Activated CD4-positive, alpha-beta T cell treated with anti-CD3 and anti-CD28 coated beads for 1 hour (primary cell): Measurements from ENCODE around the gene POP5.
A peak's percentile ranks its signal among the peaks of the same experiment; 100 is the strongest.
"Not testable (repeated sequence)": the region's sequence is repeated elsewhere in the genome, so short reads cannot be mapped to it uniquely, and the experiment has no call there.

Experiments
- DNase-seq: peaks from one replicate; pipeline ENCODE4 v3.0.0-alpha.2; 2020

Gene POP5, protein sequence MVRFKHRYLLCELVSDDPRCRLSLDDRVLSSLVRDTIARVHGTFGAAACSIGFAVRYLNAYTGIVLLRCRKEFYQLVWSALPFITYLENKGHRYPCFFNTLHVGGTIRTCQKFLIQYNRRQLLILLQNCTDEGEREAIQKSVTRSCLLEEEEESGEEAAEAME

DNA sequence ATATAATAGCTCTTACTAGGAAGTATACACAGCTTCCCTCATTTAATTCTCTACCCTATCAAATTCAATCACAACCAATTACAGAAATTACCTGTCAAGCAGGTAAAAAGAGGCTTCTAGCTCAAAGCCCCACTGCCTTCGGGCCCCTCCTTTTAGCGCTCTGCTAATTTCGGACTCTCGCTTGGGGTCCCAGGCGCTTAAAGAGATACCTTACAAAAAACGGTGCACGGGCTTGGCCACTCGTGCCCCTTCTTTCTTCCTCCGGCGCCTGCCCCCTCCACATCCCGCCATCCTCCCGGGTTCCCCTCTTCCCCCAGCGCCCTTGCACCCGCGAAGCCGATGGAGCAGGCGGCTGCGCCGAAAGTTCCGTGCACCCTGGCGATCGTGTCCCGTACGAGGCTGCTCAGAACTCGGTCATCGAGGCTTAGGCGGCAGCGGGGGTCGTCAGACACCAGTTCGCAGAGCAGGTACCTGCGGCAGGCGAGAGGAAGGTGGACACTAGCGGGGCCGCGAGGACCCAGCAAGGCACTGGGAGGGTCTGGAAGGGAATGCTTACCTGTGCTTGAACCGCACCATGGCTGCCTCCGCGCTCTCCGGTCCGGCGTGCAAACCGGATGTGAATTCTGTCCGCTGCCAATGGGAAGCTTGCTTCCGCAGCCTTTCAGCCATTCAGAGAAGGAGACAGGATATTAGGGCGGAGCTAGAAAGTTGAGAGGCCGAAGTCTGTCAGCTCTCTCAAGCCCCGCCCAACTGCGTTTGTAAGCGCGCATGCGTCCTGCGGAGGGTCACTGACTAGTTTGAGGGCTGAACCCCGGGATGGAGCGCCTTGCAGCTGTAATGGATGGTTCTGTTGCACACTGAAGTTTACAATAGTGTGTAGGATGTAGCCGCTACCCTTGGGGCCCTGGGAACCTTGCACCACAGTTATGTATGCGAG lies at the start of gene POP5:
POP5 (minus strand) TSS at position 616 of the 937 bp plus-strand sequence; CDS start at position 576, 40 bp downstream.
- DNase-seq, result peak; percentile 85

DNA sequence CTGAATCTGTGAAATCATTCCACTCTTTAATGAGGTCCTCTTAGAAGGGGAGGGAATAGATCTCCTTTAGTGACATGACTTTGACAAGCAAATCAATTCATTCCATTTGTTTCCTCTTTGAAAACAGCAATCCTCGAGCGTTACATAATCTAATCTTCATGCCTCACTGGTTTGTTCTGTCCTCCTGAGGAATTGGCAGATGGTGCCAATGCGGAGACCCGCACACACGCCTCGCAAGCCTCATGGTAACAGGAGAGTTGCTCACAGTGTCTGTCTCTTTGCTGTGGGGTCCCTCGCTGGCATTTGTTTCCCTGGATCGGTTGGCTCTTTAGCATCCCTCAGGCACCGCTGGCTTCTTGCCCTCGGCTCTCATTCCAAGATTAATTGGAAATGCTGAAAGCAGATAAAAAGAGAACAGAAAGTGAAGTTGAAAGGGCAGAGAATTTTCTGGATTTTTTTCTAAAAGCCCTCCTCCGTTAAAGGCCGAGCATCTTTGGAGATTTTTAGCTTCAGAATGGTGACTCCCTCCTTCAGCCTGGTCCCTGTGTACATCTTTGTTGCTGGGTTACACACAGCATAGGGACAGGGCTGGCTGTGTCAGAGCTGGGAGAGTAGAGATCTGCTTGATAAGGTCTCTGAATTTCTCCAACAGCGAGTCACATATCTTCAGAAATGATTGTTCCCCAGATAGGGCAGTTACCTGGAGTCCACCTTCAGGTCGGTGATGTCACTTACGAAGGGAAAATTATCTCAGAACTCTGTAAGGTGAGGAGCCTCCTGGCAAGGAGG lies 49.1 kb upstream of the POP5 start:
- no peak for DNase-seq

DNA sequence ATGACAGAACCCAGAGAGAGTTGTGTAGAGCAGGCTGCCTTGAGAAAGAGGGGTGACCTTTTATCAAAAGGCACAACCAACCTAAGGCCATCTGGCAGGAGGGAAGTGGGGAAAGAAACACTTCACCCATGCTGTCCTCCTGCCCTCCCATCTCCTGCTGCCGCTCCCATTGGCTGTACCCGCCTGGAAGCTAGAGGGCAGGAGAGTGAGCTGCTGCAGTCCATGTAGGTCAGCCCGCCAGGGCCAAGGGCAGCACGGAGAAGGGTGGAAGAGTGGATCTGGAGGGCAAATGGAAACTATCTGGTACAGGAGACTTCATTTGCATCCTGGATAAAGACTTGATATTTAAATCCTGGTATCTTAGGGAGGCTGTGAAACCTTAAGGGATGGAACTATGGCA lies 47.7 kb upstream of the POP5 start:
- no peak for DNase-seq

DNA sequence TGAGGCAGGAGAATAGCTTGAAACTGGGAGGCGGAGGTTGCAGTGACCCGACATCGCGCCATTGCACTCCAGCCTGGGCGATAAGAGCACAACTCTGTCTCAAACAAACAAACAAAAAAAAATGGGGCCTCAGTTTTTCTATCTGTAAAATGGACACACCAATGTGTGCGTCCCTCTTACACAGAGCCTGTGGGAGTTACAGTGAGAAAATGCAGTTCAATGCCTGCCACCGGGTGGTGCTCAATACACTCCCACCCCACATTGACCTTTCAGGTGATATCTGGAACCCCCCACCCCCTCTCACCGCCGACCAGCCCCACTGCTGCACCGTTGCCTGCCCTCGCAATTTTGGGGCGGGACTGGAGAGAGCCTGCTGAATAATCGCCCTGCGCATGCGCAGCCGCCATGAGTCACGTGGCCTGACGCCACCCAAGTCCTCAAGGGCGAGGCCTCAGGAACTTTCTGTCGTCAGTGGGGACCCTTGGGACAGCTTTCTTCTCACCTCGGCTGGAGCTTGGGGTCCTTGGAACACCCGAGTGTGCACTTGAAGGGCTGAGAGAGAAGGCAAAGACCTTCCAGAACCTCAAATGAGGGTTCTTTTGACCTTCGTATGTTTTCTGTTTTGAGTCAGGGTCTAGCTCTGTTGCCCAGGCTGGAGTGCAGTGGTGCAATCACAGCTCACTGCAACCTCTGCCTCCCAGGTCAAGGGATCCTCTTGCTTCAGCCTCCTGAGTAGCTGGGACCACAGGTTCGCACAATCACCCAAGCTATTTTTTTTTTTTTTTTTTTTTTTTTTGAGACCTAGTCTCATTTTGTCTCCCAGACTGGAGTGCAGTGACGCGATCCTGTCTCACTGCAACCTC lies 44.6 kb upstream of the POP5 start:
- no peak for DNase-seq

DNA sequence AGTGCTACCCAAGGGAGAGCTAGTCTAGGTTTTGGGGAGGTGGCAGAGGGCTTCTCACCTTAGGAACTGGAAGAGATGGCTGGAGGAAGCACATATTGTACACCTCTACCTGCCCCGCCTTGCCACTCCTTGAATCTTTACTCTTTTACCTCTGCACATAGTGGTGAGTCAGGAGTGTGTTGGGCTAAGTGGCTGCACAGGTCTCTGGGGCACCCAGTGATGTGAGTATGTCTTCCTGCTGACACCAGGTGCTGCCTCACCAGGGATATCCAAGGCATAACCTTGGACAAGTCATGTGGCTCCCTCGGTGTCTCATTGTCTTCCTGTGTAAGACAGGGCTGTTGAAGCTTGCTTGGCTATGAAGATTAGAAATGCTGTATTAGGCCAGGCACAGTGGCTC lies 39.4 kb upstream of the POP5 start:
- DNase-seq, result no peak

DNA sequence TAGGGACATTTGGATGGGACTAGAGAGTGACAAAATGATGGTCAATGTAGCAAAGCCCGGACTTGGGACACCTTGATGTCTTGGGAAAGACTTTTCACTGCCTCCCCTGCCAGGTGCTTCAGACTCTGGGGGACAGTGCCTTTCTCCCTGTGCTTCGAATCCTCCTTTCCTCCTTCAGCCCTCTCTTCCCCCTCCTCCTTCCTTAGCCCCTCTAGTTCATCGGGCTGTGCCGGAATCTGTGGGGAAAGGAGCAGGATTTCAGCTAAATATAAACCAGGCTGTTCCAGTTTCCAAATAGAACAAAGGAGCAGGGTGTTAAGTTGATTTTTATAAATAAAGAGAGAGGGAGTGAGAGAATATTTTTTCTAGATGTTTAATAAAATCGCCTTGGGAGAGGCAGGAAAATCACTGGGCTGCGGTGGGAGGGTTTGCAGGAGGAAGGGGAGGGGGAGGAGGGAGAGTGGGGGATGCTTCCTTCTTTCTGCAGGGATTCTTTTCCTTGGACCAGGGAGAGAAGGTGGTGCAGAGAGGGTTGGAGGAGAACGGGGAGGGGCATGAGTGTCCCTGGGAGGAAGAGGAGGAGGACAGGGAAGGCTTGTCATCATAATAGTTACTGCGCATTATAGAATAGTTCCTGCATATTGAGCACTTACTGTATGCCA lies 37.9 kb upstream of the POP5 start:
- DNase-seq, result no peak

DNA sequence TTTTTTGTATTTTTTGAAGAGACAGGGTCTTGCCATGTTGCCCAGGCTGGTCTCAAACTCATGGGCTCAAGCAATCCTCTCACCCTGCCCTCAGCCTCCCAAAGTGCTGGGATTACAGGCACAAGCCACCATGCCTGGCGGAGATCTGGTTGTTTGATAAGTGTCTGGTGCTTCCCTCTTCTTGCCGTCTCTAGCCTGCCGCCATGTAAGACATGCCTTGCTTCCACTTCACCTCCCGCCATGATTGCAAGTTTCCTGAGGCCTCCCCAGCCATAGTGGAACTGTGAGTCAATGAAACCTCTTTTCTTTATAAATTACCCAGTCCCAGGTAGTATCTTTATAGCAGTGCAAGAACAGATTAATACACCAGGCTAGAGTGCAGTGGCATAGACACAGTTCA lies 36.6 kb upstream of the POP5 start:
- not testable (repeated sequence) for DNase-seq

DNA sequence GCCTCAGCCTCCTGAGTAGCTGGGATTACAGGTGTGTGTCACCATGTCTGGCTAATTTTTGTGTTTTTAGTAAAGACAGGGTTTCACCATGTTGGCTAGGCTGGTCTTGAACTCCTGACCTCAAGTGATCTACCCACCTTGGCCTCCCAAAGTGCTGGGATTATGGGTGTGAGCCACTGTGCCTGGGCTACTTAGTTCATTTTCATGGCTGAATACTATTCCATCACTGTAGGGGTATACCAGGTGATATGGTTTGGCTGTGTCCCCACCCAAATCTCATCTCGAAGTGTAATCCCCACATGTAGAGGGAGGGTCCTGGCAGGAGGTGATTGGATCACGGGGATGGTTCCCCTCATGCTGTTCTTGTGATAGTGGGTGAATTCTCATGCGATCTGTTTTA lies 36.0 kb upstream of the POP5 start:
- DNase-seq, result not testable (repeated sequence)

DNA sequence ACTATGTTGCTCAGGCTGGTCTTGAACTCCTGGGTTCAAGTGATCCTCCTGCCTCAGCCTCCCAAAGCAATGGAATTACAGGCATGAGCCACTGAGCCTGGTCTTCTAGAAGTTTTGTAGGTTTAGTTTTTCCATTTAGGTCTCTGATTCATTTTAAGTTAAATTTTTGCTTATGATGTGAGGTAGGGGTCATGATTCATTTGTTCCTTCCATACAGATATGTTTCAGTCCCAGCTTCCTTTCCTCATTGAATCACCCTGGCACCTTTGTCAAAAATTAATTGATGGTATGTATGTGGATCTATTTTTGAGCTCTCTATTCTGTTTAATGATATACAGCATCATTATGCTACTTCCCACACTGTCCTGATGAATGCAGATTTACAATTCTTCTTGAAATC lies 33.6 kb upstream of the POP5 start:
- no peak for DNase-seq

DNA sequence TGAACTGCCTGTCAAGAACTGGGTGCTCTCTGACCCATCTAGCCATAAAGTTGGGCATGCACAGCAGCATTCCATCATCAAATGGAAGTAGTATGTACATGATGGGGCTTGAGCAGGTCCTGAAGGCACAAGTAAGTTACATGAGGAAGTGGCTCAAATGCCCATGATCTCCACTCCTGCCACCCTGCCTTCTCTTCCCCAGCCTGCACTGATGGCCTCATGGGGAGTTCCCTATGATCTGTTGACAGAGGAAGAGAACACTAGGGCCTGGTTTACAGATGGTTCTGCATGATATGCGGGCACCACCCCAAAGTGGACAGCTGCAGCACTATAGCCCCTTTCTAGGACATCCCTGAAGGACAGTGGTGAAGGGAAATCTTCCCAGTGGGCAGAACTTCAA lies 30.3 kb upstream of the POP5 start:
- DNase-seq, result not testable (repeated sequence)

DNA sequence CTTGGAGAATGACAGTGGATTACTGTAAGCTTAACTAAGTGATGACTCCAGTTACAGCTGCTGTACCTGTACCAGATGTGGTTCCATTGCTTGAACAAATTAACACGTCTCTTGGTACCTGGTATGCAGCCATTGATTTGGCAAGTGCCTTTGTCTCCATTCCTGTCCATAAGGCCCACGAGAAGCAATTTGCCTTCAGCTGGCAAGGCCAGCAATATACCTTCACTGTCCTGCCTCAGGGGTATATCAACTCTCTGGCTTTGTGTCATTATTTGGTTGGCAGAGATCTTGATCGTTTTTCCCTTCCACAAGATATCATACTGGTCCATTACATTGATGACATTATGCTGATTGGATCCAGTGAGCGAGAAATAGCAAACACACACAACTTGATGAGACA lies 29.4 kb upstream of the POP5 start:
- DNase-seq, result no peak

DNA sequence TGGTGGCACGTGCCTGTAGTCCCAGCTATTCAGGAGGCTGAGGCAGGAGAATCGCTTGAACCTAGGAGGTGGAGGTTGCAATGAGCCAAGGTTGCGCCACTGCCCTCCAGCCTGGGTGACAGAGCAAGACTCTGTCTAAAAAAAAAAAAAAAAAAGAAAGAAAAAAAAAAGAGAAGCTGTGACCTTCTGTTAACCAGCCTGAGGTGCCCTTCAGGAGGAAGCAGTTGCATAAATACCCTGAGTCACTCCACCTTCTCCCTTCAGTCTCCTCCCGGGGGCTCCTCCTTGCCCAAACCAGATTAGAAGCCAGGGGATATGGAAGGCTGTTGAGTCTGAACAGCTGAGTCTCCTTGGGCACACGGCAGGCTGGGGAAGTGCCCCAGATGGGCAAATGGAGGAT lies 21.2 kb upstream of the POP5 start:
- not testable (repeated sequence) for DNase-seq

DNA sequence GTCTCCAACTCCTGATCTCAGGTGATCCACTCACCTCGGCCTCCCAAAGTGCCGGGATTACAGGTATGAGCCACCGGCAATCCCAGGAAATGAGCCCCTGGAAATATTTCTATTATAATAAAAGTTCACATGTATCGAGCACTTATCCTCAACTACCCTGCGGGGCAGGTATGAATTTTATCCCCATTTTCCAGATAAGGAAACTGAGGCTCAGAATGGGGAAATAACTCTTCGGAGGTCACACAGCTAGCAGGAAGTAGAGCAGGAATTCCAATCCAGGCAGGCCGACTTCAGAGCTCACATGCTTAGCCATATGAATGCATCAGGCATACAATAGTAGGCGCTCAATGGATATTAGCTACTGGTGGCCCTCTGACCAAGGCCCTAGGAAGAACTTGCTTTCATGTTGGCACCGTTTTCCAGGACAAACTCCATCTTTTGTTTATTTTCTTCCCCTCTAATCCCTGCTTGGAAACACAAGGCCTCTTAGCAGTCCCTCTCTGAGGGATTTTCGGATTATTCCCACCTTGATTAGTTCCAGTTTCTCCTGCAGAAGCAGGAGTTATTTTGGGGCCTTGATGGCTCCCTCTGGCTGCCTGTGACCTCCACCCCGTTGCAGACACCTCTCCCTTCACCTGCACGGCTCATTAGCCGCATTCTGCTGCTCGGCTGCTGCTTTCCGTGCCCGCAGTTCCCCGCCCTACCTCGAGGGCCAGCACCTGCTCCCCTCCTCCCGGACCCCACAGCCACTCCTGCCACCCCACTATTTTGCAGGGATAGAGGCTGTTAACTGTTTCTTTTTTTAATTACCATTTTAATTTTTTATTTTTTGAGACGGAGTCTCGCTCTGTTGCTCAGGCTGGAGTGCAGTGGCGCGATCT lies 18.7 kb upstream of the POP5 start:
- DNase-seq, result no peak

DNA sequence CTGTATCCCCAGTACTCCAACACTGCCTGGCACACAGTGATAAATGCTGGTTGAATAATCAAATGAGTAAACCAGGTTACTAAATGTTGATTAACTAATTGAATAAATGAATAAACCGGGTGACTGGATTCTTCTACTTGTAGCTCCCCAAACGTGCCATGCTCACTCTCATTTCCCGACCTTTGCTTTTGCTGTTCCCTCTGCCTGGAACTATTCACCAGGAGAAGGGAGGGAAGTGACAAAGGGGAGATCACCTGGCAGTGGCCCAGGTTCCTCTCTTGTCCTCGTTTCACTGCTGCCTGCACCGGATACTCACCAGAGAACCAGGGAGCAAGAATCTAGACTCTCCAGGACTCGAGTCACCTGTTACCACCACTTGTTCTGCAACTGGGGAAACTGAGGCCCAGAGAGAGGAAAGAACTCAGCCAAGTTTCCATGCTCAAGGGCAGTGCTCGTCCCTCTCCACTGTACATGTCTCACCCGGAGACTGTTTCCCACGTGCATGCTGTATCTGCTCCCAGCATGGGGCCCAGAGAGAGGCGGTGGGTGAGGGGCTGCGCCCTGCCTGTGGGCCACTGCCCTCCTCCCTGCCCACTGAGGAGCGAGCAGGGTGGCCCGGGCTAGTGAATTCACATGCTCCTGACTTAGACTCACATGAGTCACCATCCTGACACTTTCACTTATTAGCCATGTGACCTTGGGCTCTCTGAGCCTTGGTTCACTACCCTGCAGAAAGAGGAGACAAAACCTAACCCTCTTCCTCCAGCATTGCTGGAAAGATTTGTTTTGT lies 17.7 kb upstream of the POP5 start:
- DNase-seq, result no peak

DNA sequence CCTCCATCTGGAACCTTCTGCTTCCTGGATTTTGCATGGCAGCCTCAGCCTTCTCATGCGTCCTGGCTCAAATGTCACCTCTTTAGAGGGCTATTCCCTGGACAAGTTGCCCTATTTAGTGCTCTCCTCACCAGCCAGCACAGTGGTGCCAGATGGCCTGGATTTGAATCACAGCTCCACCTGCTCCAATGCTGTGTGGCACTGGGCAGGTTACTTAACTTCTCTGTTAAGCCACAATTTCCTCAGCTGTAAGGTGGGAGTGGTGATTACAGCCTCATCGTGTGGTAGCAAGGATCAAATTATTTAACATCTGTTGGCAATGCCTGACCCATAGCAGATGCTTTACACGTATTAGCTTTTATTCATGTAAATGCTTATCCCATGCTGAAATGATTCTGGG lies 16.7 kb upstream of the POP5 start:
- DNase-seq, result no peak

DNA sequence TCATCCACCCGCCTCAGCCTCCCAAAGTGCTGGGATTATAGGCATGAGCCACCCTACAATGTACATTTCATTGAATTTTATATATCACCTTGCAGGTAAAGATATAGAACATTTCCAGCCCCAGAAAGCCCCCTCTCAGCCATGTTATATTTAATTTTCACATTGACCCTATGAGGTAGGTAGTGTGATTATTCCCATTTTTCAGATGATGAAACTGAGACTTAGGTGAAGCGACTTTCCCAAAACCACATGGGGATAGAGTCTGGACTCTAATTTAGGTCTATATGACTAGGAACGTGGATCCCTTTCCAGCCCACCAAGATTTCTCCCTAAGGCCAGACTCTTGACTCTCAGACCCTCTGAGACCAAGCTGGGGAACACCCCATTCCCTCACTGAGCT lies 15.7 kb upstream of the POP5 start:
- DNase-seq, result no peak

DNA sequence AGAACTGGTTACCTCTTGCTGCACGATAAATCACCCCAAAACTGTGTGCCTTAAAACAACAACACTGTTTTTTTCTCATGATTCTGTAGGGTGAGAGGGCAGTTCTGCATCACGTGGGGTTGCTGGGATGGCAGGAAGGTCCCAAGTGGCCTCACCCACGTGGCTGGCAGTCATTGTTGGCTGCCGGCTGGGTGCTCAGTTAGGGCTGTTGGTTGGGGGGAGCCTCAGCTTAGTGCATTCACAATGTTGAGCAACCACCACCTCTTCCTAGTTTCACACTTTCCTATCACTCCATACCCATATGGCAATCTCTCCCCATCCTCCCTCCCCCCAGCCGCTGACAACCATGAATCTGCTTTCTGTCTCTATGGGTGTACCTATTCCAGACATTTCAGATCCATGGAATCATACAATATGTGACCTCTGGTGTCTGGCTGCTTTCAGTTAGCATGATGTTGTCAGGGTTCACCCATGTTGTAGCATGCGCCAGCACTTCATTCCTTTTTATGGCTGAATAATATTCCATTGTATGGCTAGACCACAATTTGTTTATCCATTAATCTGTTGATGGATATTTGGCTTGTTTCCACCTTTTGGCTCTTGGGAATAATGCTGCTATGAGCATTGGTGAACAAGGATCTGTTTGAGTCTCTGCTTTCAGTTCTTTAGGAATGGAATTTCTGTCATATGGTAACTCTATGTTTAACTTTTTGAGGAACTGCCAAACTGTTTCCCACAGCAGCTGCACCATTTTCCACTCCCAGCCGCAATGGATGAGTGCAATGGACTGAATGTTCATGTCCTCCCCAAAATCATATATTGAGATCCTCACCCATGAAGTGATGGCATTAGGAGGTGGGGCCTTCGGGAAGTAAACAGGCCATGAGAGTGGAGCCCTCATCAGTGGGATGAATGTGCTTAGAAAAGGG lies 11.2 kb upstream of the POP5 start:
- DNase-seq, result no peak

DNA sequence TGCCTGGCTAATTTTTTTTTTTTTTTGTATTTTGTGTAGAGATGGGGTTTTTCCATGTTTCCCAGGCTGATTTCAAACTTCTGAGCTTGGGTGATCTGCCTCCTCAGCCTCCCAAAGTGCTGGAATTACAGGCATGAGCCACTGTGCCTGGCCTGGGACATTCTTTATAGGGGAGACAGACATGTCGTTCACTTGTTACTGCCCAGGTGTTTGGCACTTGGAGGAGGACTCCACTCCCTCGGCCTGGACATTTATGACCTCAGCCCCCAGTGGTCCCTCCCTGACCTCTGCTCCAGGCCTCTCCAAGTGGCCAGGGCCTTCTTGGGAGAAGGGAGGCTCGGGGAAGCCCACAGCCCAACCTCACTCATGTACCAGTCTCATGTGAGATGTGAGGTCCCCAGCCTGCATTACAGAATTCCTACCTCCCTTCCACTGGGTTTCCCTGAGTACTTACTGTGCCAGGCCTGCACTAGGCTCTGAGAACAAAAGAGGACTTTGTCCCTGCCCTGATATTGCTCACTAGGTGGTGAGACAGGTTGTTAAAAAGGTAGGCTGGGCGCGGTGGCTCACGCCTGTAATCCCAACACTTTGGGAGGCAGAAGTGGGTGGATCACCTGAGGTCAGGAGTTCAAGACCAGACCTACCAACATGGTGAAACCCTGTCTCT lies 9.7 kb upstream of the POP5 start:
- no peak for DNase-seq
